GM21529 (cell line): ENCODE results near the gene NIP7.
"Not testable (repeated sequence)": the region's sequence is repeated elsewhere in the genome, so short reads cannot be mapped to it uniquely, and the experiment has no call there.

Experiments
- ATAC-seq: cut with Tn5 transposase; IDR thresholded peaks from one replicate; pipeline ENCODE4 v1.9.1; 2021; ENCODE audit not compliant: unreplicated experiment

NIP7 gene

GRCh38 chr16:69340095-69340644, 598 bp downstream of the NIP7 start:
- ATAC-seq = no peak

- ATAC-seq = no peak
These were observed 4.6 kb downstream of the NIP7 start for GRCh38 chr16:69344171-69344570.

- ATAC-seq = no peak
These were observed 6.4 kb downstream of the NIP7 start for GRCh38 chr16:69345923-69346322.

GRCh38 chr16:69346683-69347082, 7.1 kb downstream of the NIP7 start:
- ATAC-seq = no peak

GRCh38 chr16:69348222-69348621, 8.7 kb downstream of the NIP7 start:
- ATAC-seq = no peak

GRCh38 chr16:69349536-69349935, 10.0 kb downstream of the NIP7 start:
- no peak for ATAC-seq

GRCh38 chr16:69350536-69351133, 11.1 kb downstream of the NIP7 start:
- ATAC-seq = no peak

GRCh38 chr16:69351309-69352027, 11.9 kb downstream of the NIP7 start, which contains the start of gene TMED6:
Gene TMED6, minus strand, starts transcription at chr16:69351786. Its CDS starts 33 bp downstream, at chr16:69351753.
- no peak for ATAC-seq

GRCh38 chr16:69360070-69360469, 20.5 kb downstream of the NIP7 start:
- not testable (repeated sequence) for ATAC-seq

- ATAC-seq = no peak
These were observed 23.7 kb downstream of the NIP7 start for GRCh38 chr16:69363281-69363717.

GRCh38 chr16:69364088-69364487, 24.5 kb downstream of the NIP7 start:
- no peak for ATAC-seq

GRCh38 chr16:69365901-69366300, 26.3 kb downstream of the NIP7 start:
- no peak for ATAC-seq

GRCh38 chr16:69366431-69366830, 26.9 kb downstream of the NIP7 start:
- no peak for ATAC-seq

GRCh38 chr16:69367980-69368379, 28.4 kb downstream of the NIP7 start:
- no peak for ATAC-seq

GRCh38 chr16:69368866-69369265, 29.3 kb downstream of the NIP7 start:
- no peak for ATAC-seq

GRCh38 chr16:69371564-69371963, 32.0 kb downstream of the NIP7 start:
- no peak for ATAC-seq

GRCh38 chr16:69373019-69373418, 33.4 kb downstream of the NIP7 start:
- ATAC-seq = no peak

GRCh38 chr16:69376393-69377059, 37.0 kb downstream of the NIP7 start:
- ATAC-seq = no peak

- ATAC-seq = no peak
These were observed 38.5 kb downstream of the NIP7 start for GRCh38 chr16:69378036-69378435.

- no peak for ATAC-seq
These were observed 39.2 kb downstream of the NIP7 start for GRCh38 chr16:69378760-69379159.

GRCh38 chr16:69381231-69381630, 41.7 kb downstream of the NIP7 start:
- ATAC-seq = no peak

GRCh38 chr16:69382421-69382820, 42.8 kb downstream of the NIP7 start:
- no peak for ATAC-seq
